CD1c-positive myeloid dendritic cell (primary cell): ENCODE results near the gene BAG2.

ENCODE experiments used
- DNase-seq: peaks from one replicate; pipeline ENCODE4 v3.0.0-alpha.2; 2016; ENCODE audit errors: extremely low spot score

Gene BAG2

DNA sequence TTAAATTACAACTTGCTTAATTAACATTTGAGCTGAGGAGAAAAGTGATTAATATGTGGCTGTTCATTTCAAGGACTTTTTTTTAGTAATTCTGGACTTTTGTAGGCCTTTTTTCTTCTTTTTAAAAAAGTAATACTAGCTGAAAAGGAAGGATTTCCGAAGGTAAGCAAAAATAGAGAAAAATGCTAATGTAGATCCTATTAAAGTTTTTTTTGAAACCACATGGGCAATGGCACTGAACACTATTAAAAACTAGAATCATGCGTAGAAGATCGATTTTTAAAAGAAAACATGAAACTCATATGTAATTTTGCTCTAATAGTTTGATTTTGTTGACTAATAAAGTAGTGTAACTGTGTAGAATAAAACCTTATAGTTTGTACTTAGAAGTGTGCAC, 2.4 kb downstream of the BAG2 start:
- DNase-seq = no peak

GRCh38 chr6:57177545-57178265, 5.6 kb downstream of the BAG2 start:
- DNase-seq = no peak

DNA sequence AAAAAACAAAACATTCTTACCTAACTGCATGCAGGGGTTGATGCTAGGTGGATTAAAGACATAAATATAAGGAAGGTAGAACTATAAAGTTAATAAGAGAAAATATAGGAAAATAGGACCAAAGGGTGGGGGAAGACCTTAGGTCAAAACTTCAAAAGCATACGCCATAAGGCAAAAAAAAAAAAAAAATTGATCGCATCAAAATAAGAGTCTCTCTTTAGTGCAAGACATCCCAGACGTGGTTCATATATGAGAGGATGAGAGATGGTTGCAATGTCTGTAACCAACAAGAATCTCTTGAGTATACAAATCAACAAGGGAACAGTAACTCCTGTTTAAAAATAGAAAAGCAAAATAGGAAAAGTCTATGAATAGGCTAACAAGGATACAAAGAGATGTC, 8.5 kb downstream of the BAG2 start:
- no peak for DNase-seq

DNA sequence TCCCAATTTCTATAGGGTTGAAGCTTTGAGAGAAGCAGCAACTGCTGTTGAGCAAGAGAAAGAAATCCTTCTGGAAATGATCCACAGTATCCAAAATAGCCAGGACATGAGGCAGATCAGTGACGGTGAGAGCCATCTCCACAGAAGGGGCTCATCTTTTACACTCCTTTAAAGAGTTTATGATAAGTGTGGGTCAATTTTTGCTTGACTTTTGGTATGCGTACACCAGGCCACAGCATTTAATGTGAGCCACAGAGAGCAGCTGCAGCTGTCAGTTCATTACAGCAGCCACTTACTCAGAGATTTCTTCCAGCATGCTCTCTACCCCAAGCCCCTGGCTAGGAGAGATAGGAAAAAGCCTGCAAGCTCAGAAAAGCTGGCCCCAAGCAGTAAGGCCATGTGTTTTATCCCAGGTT, 9.9 kb downstream of the BAG2 start:
- DNase-seq = no peak

GRCh38 chr6:57183336-57183735, 11.2 kb downstream of the BAG2 start:
- no peak for DNase-seq

DNA sequence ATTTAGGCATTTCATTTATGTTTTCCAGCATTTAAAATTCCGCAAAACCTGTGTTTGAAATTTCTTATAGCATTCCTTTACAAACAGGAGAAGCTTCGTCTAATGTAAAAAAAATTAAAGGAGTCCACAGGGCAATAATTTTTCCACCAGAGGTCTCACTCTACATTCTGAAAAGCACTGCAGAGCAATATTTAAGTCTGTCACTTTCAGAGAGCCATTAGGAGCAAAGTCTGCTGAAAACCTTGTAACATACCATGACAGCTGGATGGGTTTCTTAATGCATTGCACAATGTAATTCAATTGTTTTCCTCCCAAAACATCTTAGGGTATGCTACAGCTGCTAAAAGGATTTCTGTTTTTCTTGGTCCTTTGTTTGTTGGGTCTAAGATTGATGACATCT, 18.0 kb downstream of the BAG2 start:
- no peak for DNase-seq

DNA sequence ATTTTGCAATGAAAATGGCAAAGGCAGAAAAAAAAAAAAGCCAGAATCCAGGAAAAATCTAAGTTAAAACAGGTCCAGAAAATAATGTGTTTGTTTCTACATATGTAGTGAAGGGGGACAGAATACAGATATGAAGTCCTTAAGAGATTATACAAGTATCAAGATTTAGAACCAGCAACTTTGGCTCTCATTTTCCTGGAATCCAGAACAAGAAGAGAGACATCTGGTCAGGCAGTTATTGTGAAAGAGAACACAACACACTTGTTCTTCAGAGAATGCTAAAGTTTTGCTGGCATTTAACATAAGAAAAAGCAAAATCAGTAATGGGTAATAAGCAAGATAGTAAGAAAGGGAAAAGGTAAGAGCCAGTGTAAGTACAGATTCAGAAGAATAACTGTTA, 21.1 kb downstream of the BAG2 start:
- DNase-seq = no peak

- no peak for DNase-seq
Observed at GRCh38 chr6:57195457-57195856, 23.3 kb downstream of the BAG2 start.

DNA sequence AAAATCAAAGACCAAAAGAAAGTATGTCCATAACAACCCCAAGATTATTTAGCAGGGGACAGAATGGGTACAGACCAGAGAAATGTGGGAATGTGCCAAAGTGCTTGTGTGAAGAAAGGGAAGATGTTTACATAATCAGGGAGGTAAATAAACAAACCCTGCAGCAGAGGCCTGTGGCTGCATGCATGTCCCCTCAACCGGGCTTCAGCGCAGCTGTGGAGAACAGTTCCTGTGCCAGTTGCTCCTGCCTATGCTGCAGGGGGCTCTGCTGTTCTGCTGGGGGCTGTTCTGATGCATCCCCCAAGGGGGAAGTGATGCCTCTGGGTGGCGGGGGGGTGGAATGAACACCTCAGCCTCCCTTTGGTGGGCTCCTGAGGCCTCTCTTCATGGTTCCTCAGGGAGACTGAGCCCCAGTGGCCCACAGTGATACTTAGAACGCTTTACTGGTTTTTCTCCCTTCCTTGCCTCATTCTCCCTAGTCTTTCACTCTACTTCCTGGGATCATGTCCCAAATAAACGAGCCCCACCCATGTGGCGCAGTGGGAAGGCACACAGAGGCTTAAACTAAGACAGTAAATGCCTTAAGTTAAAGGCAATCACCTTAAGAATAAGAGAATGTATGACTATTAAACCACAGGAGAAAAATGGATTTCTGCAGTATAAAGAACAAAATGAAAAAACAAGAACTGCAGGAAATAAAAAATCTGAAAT, 27.0 kb downstream of the BAG2 start:
- DNase-seq = no peak

DNA sequence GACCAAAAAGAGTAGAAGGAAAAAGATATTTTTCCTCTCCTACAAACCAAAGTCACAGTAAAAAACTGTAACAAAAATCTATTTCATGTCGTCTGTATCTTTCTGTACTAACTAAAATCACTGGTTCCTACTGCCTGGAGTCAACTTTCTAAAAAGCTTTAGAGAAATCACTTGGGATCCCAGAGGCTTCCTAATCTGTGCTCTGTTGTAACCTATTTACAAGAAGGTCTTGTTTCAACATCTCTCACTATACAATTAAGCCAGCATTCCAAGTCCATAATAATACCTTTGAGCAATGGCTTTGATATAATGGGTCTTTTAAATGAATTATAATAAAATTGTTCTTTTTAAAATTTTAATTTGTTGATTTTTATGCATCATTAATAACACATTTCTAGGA, 29.6 kb downstream of the BAG2 start:
- no peak for DNase-seq

DNA sequence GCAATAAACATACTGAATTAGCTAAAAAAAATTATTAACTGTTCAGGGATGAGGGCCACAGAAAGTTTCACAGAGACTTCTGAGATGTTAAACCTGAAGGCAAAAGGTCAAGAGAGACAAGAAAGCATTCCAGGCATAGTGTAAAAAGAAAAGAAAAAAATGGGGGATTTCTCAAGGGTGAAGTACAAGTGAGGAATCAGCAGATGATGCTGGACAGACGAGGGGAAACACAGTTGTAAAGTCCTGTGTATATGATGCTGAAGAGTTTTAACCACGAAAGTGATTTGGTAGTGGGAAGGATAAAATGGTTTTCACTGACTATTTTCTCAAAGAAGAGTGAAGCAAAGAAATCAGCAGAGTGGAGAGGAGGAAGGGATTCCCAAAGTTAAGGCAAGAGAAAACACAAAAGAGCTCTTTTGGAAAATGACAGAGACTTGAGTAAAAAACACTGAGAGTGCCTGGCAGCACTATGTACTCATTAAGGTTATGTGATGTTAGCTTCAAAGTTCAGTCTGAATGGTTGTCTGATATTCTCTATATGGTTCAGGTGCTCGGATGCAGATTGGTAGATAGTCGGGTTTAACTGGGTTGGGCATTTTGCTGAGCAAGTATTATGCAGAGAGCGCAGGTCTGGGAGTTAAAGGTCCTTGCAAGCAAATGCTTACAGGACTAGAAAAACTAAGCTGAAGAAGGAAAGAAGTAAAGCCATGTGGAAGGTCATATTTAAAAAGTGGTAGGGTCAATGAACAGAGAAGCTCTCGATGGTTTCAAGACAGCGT, 33.6 kb downstream of the BAG2 start:
- no peak for DNase-seq

DNA sequence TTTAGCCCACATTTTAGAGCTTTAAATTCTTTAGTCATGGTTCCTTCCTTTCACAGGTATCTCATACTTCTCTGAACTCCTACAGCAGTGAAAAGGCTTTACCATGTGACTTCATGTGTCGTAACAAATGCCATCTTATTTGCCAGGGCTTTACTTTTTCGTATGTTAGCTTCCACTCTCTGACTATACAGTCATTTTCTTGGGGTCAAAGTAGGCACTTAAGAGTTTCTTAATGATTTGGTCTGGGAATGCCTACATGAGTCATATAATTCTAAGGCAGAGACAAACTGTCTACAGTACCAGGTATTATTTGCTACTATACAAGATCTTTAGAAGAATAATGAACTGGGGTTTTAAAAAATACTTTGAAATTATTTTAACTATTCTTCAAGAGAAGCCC, 35.0 kb downstream of the BAG2 start:
- no peak for DNase-seq

DNA sequence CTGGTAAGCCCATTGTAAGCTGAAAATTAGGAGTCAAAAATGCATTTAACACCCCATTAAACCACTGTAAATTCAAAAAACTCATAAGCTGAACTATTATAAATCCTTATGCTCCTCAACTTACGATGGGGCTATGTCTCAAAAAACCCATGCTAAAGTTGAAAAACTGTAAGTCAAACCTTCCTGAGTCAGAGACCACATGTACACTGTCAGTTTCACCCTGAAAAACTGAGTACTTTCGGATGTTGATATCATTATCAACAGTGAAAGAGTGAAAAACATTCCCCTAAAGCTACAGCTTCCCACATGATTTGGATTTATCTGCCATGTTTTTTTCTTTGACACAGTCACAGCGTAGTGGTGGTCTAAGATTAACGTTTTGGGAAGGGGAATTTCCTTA, 35.7 kb downstream of the BAG2 start:
- DNase-seq = no peak

- no peak for DNase-seq
Observed at GRCh38 chr6:57209030-57209429, 36.9 kb downstream of the BAG2 start.

- no peak for DNase-seq
Observed at GRCh38 chr6:57210060-57210459, 37.9 kb downstream of the BAG2 start.

DNA sequence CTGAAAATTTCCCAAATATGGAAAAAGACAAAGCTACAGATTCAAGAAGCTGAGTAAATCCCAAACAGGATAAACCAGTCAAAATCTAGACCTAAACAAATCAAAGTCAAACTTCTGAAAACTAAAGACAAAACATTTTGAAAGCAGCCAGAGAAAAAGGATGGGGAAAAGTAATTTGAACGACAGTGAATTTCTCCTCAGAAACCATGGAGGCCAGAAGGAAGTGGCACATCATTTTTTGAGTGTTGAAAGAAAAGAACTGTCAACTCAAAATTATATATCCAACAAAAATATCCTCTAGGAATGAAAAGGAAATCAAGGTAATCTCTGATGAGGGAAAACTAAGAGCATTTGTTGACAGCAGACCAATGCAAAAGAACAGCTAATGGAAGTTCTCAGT, 43.1 kb downstream of the BAG2 start:
- no peak for DNase-seq

- no peak for DNase-seq
Observed at GRCh38 chr6:57216235-57217101, 44.3 kb downstream of the BAG2 start.

DNA sequence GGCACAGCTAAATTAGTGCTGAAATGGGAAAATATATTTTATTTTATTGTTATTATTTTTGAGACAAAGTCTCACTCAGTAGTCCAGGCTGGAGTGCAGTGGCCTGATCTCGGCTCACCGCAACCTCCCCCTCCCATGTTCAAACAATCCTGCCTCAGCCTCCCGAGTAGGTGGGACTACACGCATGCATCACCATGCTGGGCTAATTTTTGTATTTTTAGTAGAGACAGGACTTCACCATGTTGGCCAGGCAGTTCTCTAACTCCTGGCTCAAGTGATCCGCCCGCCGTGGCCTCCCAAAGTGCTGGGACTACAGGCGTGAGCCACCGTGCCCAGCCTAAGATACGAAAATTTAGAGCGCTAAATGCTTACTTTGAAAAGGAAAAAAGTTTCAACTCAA, 45.1 kb downstream of the BAG2 start:
- DNase-seq = no peak

- no peak for DNase-seq
Observed at GRCh38 chr6:57220083-57220703, 48.1 kb downstream of the BAG2 start.

DNA sequence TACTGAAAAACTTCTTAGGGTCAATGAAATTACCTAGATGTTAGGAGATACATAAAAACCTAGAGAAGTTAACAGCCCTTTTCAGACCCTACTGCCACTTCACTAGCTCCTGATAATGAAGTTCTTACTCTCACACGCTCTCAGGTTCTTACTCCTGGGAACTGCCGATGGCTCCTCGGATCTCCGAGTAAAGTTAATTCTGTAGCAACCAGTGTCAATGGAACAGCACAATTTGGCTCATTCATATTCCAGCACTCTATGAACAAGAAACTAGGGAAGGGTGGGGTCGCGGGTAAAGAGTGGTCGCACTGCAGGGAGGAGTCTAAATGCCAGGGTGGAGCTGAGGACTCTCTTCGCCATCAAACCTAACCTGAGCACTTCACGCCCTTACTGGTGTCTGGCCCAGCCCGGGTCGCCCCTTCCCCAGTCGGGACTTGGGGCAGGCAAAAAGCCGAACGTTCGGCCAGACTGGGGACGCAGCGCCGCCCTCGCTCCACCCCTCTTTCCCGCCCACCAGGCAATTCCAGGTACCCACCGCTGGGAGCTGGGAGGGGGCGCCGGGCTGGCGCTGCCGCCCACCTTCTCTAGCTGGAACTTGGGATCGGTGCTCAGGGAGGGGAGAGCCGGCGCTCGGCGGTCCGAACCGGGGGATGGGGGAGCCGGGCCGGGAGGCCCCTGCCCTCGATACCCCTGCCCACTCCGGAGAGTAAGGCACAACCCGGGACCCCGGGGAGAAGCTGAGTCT, 49.2 kb downstream of the BAG2 start:
- DNase-seq = peak; percentile 38
